ENCODE results near the gene ADAP1. TPM values are rescaled to one million over a fixed set of nuclear protein-coding genes. Genes with fewer than 3 reads are reported as not detected.
A peak's percentile ranks its signal among the peaks of the same experiment; 100 is the strongest.
"Not testable (repeated sequence)": the region's sequence is repeated elsewhere in the genome, so short reads cannot be mapped to it uniquely, and the experiment has no call there.

ADAP1 gene
- polyA plus RNA-seq, 1 experiment = 0.87 TPM

DNA sequence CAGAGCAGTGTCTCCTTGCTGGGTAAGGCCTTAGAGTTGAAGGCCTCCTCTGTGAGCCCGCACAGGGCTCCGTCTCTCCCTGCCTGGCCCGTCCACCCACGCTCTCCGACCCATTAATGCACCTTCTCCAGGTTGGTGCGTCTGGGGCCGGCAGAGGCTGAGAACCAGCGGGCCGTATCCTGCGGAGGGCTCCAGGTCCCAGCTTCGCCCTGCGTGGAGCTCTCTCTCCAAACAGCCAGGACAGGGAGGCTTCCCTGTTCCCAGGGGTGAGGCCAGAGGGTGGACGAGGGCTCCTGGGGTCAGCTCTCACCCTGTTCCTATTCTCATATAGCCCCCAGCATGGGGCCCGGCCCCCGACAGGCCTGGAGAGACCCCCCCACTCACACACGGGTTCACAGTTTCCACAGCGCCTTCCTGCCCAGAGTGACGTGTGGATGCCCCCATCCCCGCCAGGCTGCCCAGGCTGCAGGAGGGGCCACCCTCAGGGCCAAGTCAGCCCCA, 43.5 kb downstream of the ADAP1 start:
- Histone ChIP-seq H3K9me3 (ENCODE audit: control insufficient read depth, insufficient read depth, low read length) (peaks cover 4% of the 10 kb centered on the region; the same call in 1 of the 2 replicates), H3K4me3 (ENCODE audit: low read depth, low read length) (no peak overlapping the region), H3K27me3 (ENCODE audit: control insufficient read depth, insufficient read depth, low read length) (peaks cover 4% of the 10 kb centered on the region), H3K27ac (ENCODE audit: low read depth, low read length) (no peak overlapping the region)
- no peak for DNase-seq (ENCODE audit: low read depth, low spot score)
- CTCF ChIA-PET = interaction anchor here (0.6 kb wide), 1 partner anchor 15 kb away, joined by 4 read pairs; no protein-coding TSS in a partner anchor
- POLR2A ChIA-PET = no interaction called here
- TF ChIP-seq, protein P1, sequence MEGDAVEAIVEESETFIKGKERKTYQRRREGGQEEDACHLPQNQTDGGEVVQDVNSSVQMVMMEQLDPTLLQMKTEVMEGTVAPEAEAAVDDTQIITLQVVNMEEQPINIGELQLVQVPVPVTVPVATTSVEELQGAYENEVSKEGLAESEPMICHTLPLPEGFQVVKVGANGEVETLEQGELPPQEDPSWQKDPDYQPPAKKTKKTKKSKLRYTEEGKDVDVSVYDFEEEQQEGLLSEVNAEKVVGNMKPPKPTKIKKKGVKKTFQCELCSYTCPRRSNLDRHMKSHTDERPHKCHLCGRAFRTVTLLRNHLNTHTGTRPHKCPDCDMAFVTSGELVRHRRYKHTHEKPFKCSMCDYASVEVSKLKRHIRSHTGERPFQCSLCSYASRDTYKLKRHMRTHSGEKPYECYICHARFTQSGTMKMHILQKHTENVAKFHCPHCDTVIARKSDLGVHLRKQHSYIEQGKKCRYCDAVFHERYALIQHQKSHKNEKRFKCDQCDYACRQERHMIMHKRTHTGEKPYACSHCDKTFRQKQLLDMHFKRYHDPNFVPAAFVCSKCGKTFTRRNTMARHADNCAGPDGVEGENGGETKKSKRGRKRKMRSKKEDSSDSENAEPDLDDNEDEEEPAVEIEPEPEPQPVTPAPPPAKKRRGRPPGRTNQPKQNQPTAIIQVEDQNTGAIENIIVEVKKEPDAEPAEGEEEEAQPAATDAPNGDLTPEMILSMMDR (IDR thresholded peaks at IDR 0.05; ENCODE audit: low read depth, low read length) = no peak

DNA sequence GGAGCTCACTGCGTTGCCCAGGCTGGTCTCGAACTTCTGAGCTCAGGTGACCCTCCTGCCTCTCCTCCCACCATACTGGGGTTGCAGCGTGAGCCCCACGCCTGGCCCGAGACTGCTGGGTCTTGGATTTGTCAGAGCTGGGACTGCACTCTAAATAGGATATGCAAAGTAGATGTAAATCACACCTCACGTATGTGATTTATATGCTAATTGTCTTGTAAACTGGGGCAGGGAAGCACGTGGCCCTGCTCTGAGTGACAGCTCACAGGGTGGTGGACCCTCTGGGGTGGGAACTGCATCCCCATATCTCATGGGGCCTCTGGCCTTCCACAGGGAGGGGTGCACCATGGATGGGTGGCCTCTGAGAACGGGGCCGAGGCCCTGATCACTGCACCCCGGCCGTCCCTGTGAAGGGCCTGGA, 44.0 kb downstream of the ADAP1 start:
- POLR2A ChIA-PET = no interaction called here
- H3K4me3 ChIP-seq (ENCODE audit: low read depth, low read length) = no peak overlapping the region
- no peak for DNase-seq (ENCODE audit: low read depth, low spot score)
- H3K27ac ChIP-seq (ENCODE audit: low read depth, low read length) = no peak overlapping the region
- TF ChIP-seq, protein P1 (IDR thresholded peaks at IDR 0.05; ENCODE audit: low read depth, low read length) = no peak
- H3K9me3 ChIP-seq (ENCODE audit: control insufficient read depth, insufficient read depth, low read length) = peaks cover 4% of the 10 kb centered on the region; the same call in 1 of the 2 replicates
- CTCF ChIA-PET = interaction anchor here (0.6 to 0.7 kb wide), 3 partner anchors 15 to 266 kb away, joined by 3 to 4 read pairs (median 4); partner anchors contain the start of gene GPR146
- peaks cover 4% of the 10 kb centered on the region for H3K27me3 ChIP-seq (ENCODE audit: control insufficient read depth, insufficient read depth, low read length)

DNA sequence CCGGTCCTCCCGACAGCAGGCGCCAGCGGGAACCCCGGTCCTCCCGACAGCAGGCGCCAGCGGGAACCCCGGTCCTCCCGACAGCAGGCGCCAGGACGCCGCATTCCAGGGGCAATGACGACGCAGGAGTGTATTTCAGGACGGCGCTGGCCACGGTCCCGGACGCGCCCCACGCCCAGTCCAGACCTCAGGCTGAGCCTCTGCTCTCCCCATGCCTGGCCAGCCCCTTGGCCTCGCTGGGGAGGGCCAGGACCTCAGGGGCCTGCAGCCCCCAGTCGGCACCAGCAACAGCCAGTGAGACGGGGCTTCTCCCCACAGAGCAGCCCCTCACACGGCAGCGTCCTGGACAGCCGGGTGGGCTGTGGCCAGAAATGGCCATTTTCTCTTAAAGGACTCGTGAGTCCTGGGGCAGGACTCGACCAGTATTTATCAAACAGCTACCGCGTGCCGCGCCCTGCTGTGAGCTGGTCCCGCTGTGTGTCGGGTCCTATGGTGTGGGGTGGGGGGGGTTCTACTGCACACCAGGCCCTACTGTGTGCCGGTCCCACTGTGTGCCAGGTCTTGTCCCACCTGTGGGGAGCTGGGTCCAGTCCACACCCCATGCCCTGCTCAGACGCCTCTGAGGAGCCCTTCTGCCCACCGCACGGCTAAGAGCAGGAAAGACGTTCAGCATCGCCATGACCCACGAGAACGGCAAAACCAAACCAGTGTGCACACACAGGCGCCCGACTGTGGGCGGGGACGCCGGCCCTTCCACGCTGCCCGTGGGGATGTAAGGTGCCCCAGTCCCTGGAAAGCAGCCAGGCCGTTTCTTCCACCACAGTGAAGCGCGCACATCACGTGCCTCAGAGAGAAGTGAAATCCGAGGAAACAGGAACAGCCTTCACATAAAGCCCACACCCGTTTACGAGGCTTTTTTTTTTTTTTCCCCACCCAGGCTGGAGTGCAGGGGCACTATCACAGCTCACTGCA, 44.8 kb downstream of the ADAP1 start:
- no peak overlapping the region for H3K27ac ChIP-seq (ENCODE audit: low read depth, low read length)
- CTCF ChIA-PET = interaction anchor here (0.6 to 1.4 kb wide), 5 partner anchors 64 to 731 kb away, joined by 3 to 6 read pairs (median 5); partner anchors contain the start of gene GPR146

DNA sequence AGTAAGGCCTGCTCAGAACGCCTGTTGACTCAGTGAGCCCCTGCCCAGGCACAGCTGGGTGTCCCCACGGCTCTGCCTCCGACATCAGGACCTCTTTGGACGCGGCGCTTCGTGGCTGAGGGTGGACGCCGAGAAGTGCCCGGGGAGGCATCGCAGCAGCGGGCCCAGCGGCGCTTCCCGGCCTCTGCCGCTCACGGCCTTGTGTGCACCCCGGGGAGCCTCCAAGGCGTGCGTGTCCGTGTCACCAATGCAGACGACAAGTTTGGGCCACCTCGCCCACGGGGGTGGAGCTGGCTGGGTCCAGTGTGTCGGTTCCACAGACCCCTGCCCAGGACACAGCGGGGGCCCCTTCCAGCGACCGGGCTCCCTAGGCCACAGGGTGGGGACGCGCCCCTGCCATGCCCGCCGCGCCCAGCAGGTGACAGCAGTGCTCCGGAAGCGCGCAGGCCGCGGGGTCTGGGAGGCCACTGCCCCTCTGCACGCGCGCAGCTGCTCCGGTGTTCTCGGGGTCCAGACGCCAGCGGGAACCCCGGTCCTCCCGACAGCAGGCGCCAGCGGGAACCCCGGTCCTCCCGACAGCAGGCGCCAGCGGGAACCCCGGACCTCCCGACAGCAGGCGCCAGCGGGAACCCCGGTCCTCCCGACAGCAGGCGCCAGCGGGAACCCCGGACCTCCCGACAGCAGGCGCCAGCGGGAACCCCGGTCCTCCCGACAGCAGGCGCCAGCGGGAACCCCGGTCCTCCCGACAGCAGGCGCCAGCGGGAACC, 45.7 kb downstream of the ADAP1 start:
- H3K9me3 ChIP-seq (ENCODE audit: control insufficient read depth, insufficient read depth, low read length); H3K27me3 ChIP-seq (ENCODE audit: control insufficient read depth, insufficient read depth, low read length); DNase-seq (ENCODE audit: low read depth, low spot score); H3K27ac ChIP-seq (ENCODE audit: low read depth, low read length): not testable (repeated sequence)
- ChIA-PET CTCF (interaction anchor here (0.7 to 1.4 kb wide), 2 partner anchors 65 to 730 kb away, joined by 5 to 6 read pairs; no protein-coding TSS in a partner anchor), POLR2A (interaction anchor here (0.7 to 1.3 kb wide), 2 partner anchors 15 to 49 kb away, joined by 4 read pairs; no protein-coding TSS in a partner anchor)
- H3K4me3 ChIP-seq (ENCODE audit: low read depth, low read length) = peak overlapping the region; percentile 31; the same call in 1 of the 2 replicates
- TF ChIP-seq, protein P1 (IDR thresholded peaks at IDR 0.05; ENCODE audit: low read depth, low read length) = peak; percentile 77

More for the DNA sequence above, 44.8 kb downstream of the ADAP1 start:
- DNase-seq (ENCODE audit: low read depth, low spot score) = no peak
- H3K9me3 ChIP-seq (ENCODE audit: control insufficient read depth, insufficient read depth, low read length) = peaks cover 4% of the 10 kb centered on the region; the same call in 1 of the 2 replicates
- H3K4me3 ChIP-seq (ENCODE audit: low read depth, low read length) = peak overlapping the region; percentile 32; the same call in 1 of the 2 replicates
- TF ChIP-seq, protein P1 (IDR thresholded peaks at IDR 0.05; ENCODE audit: low read depth, low read length) = no peak
- POLR2A ChIA-PET = interaction anchor here (0.7 to 1.3 kb wide), 2 partner anchors 14 to 48 kb away, joined by 4 read pairs; no protein-coding TSS in a partner anchor
- peaks cover 4% of the 10 kb centered on the region for H3K27me3 ChIP-seq (ENCODE audit: control insufficient read depth, insufficient read depth, low read length)

All from AG04450 (cell line).